Activated CD8-positive, alpha-beta T cell treated with anti-CD3 and anti-CD28 coated beads, Interleukin-2, amount 10 ng/mL, durations not matched to agents 7 days and 5 days (primary cell): ENCODE data around the gene ACAP3. TPM values are rescaled to one million over a fixed set of nuclear protein-coding genes. Genes with fewer than 3 reads are reported as not detected.

ENCODE experiments used
- ATAC-seq: fragments of 150-1000 bp; cut with Tn5 transposase; one replicate; pipeline ENCODE4 v1.10.0; 2021; ENCODE audit warnings: moderate library complexity
- CTCF ChIA-PET: fragments of 350-600 bp; sonication (Branson Sonifier 250); formaldehyde crosslinking; loops from one replicate; lab custom pipeline; 2021; ENCODE audit warnings: antibody characterized with exemption; lab: Charles Lee
- POLR2A ChIA-PET: fragments of 350-600 bp; sonication (Branson Sonifier 250); formaldehyde crosslinking; loops from one replicate; lab custom pipeline; 2021; ENCODE audit warnings: antibody characterized with exemption; lab: Charles Lee
- DNase-seq: peaks from one replicate; pipeline ENCODE4 v3.0.0-alpha.2; 2020
- H3K27ac Mint-ChIP-seq: one replicate; pipeline ENCODE4 v1.8.0; 2021; ENCODE audit warnings: mild to moderate bottlenecking, mixed read lengths
- H3K27me3 Mint-ChIP-seq: one replicate; pipeline ENCODE4 v1.8.0; 2021; ENCODE audit warnings: low read depth, mixed read lengths
- H3K36me3 Mint-ChIP-seq: one replicate; pipeline ENCODE4 v1.8.0; 2021; ENCODE audit warnings: low read depth, mixed read lengths
- H3K4me1 Mint-ChIP-seq: one replicate; pipeline ENCODE4 v1.8.0; 2021; ENCODE audit warnings: low read depth, mixed read lengths
- H3K4me3 Mint-ChIP-seq: one replicate; pipeline ENCODE4 v1.8.0; 2021; ENCODE audit warnings: mild to moderate bottlenecking, mixed read lengths
- H3K9me3 Mint-ChIP-seq: one replicate; pipeline ENCODE4 v1.8.0; 2022; ENCODE audit warnings: mixed read lengths; ENCODE audit not compliant: insufficient read depth
- total RNA-seq, 2 experiments: library from RNA; stranded (reverse); gene quantifications; one replicate each; pipeline ENCODE4 v1.2.3, GENCODE V29; 2021

Gene ACAP3
- total RNA-seq, 2 experiments from 2014 or later, result 65.2 to 87.3 TPM

DNA sequence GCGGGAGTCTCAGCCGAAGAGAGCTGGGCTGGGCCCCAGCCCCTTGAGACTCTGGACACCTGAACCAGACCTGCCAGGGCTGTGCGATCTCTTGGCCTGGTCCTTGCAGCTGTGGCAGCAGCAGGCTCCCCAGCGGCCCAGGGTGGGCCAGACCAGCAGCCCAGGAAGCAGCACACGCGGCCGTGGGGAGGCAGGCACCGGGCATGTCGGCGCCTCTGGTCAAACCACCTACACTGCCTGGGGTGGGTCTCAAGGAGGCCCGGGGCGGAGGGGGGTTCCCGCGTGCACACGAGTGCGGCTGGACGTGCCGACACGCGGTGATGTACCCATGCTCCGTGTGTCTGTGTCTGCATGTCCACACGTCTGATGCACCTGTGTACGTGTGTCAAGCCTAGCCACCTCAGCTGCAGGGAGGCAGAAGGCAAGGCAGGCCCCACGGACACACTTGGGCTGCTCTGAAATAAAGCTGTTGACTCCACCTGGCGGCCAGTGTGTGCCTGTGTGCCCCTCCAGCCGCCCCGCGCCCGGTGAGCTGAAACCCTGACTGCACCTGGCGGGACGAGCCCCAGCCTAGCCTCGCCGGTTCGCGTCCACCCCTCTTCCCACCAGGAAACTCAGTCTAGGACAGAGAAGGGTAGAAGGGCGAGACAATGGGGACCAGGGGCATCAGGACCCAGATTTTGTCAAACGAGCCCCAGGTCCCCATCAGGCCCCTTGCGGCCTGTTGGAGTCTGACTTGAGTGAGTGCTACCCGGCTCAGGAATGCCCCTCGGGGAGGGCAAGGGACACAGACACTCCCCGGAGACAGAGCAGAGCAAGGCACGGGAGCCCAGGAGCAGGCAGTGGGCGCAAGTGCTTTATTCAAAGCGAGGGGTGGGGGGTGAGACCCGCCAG, 15.9 kb downstream of the ACAP3 start:
- ChIA-PET POLR2A (no interaction called here), CTCF (interaction anchor here (0.5 to 3.2 kb wide), 12 partner anchors 14 to 308 kb away, joined by 3 to 61 read pairs (median 4); partner anchors contain the start of gene UBE2J2)
- Mint-ChIP-seq H3K4me3 (no peak overlapping the region), H3K27ac (no peak overlapping the region), H3K27me3 (no peaks in the 10 kb centered on the region), H3K4me1 (peaks cover 6% of the 10 kb centered on the region), H3K36me3 (peaks cover 4% of the 10 kb centered on the region), H3K9me3 (no peaks in the 10 kb centered on the region)
- peak; percentile 78 for DNase-seq
- peak; percentile 87 for ATAC-seq

DNA sequence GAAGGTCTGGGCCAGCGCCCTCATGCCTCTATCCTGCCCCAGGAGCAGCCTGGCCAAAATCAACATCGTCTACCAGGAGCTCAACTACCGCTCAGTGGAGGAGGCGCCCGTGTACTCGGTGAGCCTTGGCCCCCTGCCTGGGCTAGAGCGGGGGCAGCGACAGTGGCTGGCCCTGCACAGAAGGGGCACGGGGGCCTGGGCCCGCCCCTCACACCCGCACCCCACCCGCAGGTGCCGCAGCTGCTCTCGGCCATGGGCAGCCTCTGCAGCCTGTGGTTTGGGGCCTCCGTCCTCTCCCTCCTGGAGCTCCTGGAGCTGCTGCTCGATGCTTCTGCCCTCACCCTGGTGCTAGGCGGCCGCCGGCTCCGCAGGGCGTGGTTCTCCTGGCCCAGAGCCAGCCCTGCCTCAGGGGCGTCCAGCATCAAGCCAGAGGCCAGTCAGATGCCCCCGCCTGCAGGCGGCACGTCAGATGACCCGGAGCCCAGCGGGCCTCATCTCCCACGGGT, 16.7 kb downstream of the ACAP3 start:
- Mint-ChIP-seq H3K4me1 (peaks cover 6% of the 10 kb centered on the region), H3K36me3 (peaks cover 4% of the 10 kb centered on the region), H3K9me3 (no peaks in the 10 kb centered on the region), H3K4me3 (no peak overlapping the region), H3K27me3 (no peaks in the 10 kb centered on the region), H3K27ac (no peak overlapping the region)
- POLR2A ChIA-PET, result no interaction called here
- DNase-seq (no peak), ATAC-seq (no peak)
- CTCF ChIA-PET, result interaction anchor here (1.1 to 3.2 kb wide), 7 partner anchors 17 to 308 kb away, joined by 4 to 61 read pairs (median 4); partner anchors contain the start of gene UBE2J2

DNA sequence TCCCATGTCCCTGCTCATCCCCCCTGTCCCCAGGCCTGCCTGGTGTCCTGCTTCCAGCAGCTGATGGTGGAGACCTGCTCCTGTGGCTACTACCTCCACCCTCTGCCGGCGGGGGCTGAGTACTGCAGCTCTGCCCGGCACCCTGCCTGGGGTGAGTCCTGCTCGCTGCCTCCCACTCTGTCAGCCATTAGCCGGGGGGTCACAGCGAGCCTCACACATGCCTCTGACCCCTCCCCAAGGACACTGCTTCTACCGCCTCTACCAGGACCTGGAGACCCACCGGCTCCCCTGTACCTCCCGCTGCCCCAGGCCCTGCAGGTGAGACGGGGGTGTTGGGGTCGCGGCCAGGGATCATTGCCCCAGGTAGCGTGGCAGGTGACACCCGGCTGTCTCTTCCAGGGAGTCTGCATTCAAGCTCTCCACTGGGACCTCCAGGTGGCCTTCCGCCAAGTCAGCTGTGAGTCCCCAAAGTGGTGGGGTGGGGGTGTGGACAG, 17.4 kb downstream of the ACAP3 start:
- peak; percentile 48 for ATAC-seq
- ChIA-PET POLR2A (no interaction called here), CTCF (interaction anchor here (1.3 to 3.2 kb wide), 2 partner anchors 16 to 168 kb away, joined by 4 to 61 read pairs; no protein-coding TSS in a partner anchor)
- Mint-ChIP-seq H3K27ac (no peak overlapping the region), H3K4me3 (no peak overlapping the region), H3K4me1 (peaks cover 6% of the 10 kb centered on the region), H3K9me3 (no peaks in the 10 kb centered on the region), H3K27me3 (no peaks in the 10 kb centered on the region), H3K36me3 (peaks cover 4% of the 10 kb centered on the region)
- DNase-seq, result peak; percentile 76

DNA sequence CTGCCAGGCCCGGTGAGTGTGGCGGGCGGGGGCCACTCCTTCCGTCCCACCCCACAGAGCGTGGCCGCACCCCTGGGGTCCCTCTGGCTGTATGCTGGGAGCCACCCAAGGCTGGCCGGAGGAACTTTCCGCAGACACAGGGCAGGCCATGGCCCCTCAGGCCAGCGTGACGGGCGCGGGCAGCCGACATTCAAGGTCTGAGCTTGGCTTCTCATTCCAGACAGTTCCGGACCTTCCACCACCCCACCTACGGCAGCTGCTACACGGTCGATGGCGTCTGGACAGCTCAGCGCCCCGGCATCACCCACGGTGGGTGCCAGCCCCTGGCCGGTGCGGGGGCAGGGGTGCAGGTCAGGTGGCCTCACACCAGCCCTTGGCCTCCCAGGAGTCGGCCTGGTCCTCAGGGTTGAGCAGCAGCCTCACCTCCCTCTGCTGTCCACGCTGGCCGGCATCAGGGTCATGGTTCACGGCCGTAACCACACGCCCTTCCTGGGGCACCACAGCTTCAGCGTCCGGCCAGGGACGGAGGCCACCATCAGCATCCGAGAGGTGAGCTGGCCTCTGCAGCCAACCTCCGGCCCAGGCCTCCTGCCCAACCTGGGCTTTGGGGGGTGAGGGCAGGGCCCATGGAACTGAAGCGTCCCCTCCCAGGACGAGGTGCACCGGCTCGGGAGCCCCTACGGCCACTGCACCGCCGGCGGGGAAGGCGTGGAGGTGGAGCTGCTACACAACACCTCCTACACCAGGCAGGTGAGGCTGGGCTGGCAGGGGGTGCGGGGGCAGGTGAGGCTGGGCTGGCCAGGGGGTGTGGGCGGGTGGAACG, 20.2 kb downstream of the ACAP3 start:
- ChIA-PET CTCF (interaction anchor here (2.4 kb wide), 1 partner anchor 165 kb away, joined by 11 read pairs; no protein-coding TSS in a partner anchor), POLR2A (no interaction called here)
- Mint-ChIP-seq H3K36me3 (peaks cover under 1% of the 10 kb centered on the region), H3K27me3 (no peaks in the 10 kb centered on the region), H3K9me3 (no peaks in the 10 kb centered on the region), H3K27ac (no peak overlapping the region), H3K4me1 (peaks cover 6% of the 10 kb centered on the region), H3K4me3 (no peak overlapping the region)
- DNase-seq, result no peak
- no peak for ATAC-seq

DNA sequence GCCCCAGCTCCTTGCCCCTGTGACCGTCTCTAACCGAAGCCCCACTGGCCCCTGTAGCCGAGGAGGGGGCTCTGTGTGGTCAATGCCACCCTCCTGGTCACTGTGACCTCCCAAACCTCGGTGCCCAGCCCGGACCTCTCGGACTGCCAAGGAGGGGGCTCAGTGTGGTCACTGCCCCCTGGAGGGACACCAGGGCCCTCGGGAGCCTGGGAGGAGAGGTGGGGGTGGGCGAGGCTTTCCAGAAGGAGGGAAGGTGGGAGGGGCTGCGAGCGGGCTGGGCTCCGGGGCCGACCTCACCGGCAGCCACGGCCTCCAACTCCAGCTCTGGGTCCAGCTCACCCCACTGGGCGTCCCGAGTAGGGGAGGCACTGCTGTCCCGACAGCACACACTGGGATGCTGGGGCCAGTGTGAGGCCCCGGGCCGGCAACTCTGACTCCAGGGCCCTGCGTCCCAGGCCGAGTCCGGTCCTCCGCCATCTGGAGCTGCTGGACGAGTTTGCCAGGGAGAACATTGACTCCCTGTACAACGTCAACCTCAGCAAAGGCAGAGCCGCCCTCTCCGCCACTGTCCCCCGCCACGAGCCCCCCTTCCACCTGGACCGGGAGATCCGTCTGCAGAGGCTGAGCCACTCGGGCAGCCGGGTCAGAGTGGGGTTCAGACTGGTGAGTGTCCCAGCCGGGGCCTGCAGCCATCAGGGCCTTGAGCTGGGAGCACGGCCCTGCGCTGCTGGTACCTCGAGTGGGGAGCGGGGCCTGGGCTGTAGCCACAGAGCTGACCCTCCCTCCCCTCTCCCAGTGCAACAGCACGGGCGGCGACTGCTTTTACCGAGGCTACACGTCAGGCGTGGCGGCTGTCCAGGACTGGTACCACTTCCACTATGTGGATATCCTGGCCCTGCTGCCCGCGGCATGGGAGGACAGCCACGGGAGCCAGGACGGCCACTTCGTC, 21.1 kb downstream of the ACAP3 start:
- no peak overlapping the region for H3K27ac Mint-ChIP-seq
- DNase-seq (no peak), ATAC-seq (no peak)
- ChIA-PET POLR2A (interaction anchor here (1.3 kb wide), 1 partner anchor 19 kb away, joined by 3 read pairs; no protein-coding TSS in a partner anchor), CTCF (interaction anchor here (2.4 kb wide), 1 partner anchor 164 kb away, joined by 11 read pairs; no protein-coding TSS in a partner anchor)
- no peaks in the 10 kb centered on the region for H3K4me1 Mint-ChIP-seq
- no peaks in the 10 kb centered on the region for H3K9me3 Mint-ChIP-seq
- H3K36me3 Mint-ChIP-seq, result no peaks in the 10 kb centered on the region
- no peaks in the 10 kb centered on the region for H3K27me3 Mint-ChIP-seq
- no peak overlapping the region for H3K4me3 Mint-ChIP-seq

DNA sequence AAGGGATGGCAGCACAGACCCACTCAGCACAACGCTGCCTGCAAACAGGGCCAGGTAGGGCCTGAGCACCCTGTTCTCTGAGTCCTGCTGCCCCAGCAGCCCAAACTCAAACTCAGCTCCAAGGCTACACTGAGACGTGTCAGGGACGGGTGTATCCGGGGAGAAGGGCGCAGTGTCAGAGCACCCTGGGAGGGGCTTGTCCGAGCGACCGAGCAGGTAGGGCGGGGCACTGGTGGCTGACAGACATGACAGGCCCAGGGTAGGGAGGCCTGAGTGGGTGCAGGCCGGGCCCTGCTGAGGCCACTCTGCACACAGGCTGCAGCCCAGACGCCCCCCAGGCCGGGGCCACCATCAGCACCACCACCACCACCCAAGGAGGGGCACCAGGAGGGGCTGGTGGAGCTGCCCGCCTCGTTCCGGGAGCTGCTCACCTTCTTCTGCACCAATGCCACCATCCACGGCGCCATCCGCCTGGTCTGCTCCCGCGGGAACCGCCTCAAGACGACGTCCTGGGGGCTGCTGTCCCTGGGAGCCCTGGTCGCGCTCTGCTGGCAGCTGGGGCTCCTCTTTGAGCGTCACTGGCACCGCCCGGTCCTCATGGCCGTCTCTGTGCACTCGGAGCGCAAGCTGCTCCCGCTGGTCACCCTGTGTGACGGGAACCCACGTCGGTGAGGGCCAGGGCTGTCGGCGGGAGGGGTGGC, 22.0 kb downstream of the ACAP3 start:
- H3K27me3 Mint-ChIP-seq, result no peaks in the 10 kb centered on the region
- ChIA-PET POLR2A (interaction anchor here (1.3 kb wide), 1 partner anchor 20 kb away, joined by 3 read pairs; no protein-coding TSS in a partner anchor), CTCF (interaction anchor here (2.4 kb wide), 1 partner anchor 163 kb away, joined by 11 read pairs; no protein-coding TSS in a partner anchor)
- H3K4me3 Mint-ChIP-seq, result no peak overlapping the region
- no peak overlapping the region for H3K27ac Mint-ChIP-seq
- no peaks in the 10 kb centered on the region for H3K36me3 Mint-ChIP-seq
- ATAC-seq (peak; percentile 9), DNase-seq (no peak)
- H3K4me1 Mint-ChIP-seq, result no peaks in the 10 kb centered on the region
- no peaks in the 10 kb centered on the region for H3K9me3 Mint-ChIP-seq

DNA sequence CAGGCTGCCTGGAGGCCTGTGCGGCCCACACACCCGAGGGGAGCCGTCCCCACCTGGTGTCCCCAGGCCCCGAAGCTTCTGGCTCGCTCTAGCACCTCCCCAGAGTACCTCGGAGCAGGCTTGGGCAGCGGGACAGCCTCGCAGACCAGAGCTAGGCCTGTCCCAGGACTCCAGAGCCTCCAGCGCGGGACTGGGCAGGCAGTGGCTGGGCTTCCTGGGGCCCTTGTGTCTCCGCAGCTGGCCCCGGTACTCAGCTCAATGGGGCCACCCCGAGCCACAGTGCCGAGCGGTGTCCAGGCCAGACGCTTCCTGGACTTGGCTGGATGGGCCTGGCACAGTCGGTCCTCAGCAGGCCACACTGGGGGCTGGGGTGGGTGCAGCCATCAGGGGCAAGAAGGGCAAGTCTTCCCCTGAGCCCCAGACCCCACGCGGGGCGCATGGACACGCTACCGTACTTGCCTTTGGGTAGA, 22.6 kb downstream of the ACAP3 start:
- DNase-seq (no peak), ATAC-seq (no peak)
- Mint-ChIP-seq H3K27ac (no peak overlapping the region), H3K9me3 (no peaks in the 10 kb centered on the region), H3K4me3 (no peak overlapping the region), H3K36me3 (no peaks in the 10 kb centered on the region), H3K4me1 (no peaks in the 10 kb centered on the region), H3K27me3 (no peaks in the 10 kb centered on the region)
- POLR2A ChIA-PET, result interaction anchor here (1.3 kb wide), 1 partner anchor 20 kb away, joined by 3 read pairs; no protein-coding TSS in a partner anchor
- CTCF ChIA-PET, result no interaction called here

DNA sequence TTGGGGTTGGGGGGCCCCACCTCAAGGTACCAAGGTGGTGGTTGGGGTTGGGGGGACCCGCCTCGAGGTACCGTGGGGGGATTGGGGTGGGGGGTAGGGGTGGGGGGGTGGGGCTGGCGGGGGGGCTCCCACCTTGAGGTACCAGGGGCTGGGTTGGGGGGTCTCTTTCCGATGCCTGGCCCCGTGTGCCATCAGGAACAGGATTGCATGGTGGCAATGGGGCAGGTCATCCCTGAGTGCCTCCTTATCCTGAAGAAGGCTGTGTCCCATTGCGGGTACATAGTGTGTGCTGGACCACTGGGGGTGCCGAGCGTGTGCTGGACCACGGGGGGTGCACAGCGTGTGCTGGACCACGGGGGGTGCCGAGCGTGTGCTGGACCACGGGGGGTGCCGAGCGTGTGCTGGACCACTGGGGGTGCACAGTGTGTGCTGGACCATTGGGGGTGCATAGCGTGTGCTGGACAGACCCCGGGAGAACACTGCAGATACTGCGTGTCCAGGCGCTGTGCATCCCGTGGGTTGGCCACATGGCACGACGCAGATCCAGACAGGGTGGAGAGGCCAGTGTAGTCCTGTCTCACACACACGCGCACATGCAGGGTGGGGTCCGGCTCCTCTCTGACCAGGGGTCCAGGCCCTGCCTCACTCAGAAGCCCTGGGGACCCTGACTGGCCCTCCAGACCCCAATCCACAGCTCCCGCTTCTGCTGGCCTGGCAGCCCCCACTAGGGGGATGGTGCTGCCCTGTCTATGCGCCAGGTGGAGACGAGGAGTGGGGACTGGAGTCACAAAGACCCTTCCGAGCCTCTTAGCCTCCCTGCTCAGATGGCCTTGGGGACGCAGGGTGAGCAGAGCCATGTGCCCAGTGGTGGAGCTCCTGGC, 23.3 kb downstream of the ACAP3 start:
- POLR2A ChIA-PET, result no interaction called here
- no peaks in the 10 kb centered on the region for H3K27me3 Mint-ChIP-seq

DNA sequence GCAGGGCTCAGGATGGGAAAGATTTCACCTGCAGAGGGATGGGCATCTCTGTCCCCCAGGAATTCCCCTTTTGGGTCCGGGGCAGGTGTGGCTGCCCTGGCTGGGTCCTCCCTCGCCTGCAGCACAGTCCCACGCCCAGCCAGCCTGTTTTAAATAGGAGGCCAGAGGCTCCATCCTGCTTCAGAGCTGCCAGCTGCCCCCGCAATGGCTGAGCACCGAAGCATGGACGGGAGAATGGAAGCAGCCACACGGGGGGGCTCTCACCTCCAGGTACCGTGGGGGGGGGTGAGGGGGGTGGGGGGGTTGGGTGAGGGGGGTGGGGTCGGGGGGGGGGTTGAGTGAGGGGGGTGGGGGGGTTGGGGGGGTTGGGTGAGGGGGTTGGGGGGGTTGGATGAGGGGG, 23.9 kb downstream of the ACAP3 start:
- no peaks in the 10 kb centered on the region for H3K36me3 Mint-ChIP-seq
- CTCF ChIA-PET, result no interaction called here

More for the DNA sequence above, 23.3 kb downstream of the ACAP3 start:
- ATAC-seq (no peak), DNase-seq (no peak)
- no peaks in the 10 kb centered on the region for H3K36me3 Mint-ChIP-seq
- H3K4me1 Mint-ChIP-seq, result no peaks in the 10 kb centered on the region
- CTCF ChIA-PET, result no interaction called here
- H3K4me3 Mint-ChIP-seq, result no peak overlapping the region
- H3K27ac Mint-ChIP-seq, result no peak overlapping the region
- no peaks in the 10 kb centered on the region for H3K9me3 Mint-ChIP-seq

More for the DNA sequence above, 23.9 kb downstream of the ACAP3 start:
- DNase-seq (no peak), ATAC-seq (no peak)
- POLR2A ChIA-PET, result no interaction called here
- no peaks in the 10 kb centered on the region for H3K27me3 Mint-ChIP-seq
- no peaks in the 10 kb centered on the region for H3K9me3 Mint-ChIP-seq
- no peak overlapping the region for H3K4me3 Mint-ChIP-seq
- no peaks in the 10 kb centered on the region for H3K4me1 Mint-ChIP-seq
- no peak overlapping the region for H3K27ac Mint-ChIP-seq
